Esophagus squamous epithelium (tissue), 4 donors: Measurements from ENCODE around the gene WNK2.

Experiments
- POLR2A ChIP-seq, 4 donors: fragments of 450-650 bp; IDR thresholded peaks; one replicate each; pipeline ENCODE4 v1.6.1; 2017; ENCODE audit warnings: antibody characterized with exemption in 4 of 4, mild to moderate bottlenecking in 4 of 4, moderate library complexity in 3 of 4
- TF ChIP-seq, protein P1 (sequence below), 6 experiments: fragments of 450-650 bp in 4 of 6; fragments of 200-600 bp in 2 of 6; sonication (generic) in 2 of 6; IDR thresholded peaks; one replicate each; pipeline ENCODE4 v1.5.1; 2016 to 2019; ENCODE audit warnings: antibody characterized with exemption in 6 of 6, mild to moderate bottlenecking in 4 of 6, moderate library complexity in 4 of 6

- no peak for TF ChIP-seq POLR2A (IDR thresholded peaks at IDR 0.05)
- TF ChIP-seq, protein P1, sequence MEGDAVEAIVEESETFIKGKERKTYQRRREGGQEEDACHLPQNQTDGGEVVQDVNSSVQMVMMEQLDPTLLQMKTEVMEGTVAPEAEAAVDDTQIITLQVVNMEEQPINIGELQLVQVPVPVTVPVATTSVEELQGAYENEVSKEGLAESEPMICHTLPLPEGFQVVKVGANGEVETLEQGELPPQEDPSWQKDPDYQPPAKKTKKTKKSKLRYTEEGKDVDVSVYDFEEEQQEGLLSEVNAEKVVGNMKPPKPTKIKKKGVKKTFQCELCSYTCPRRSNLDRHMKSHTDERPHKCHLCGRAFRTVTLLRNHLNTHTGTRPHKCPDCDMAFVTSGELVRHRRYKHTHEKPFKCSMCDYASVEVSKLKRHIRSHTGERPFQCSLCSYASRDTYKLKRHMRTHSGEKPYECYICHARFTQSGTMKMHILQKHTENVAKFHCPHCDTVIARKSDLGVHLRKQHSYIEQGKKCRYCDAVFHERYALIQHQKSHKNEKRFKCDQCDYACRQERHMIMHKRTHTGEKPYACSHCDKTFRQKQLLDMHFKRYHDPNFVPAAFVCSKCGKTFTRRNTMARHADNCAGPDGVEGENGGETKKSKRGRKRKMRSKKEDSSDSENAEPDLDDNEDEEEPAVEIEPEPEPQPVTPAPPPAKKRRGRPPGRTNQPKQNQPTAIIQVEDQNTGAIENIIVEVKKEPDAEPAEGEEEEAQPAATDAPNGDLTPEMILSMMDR (IDR thresholded peaks at IDR 0.05) = no peak
Measured at GRCh38 chr9:93361995-93362394, 178.1 kb downstream of the WNK2 start.
